ENCODE measurements around the gene XYLT1.

XYLT1 gene

DNA sequence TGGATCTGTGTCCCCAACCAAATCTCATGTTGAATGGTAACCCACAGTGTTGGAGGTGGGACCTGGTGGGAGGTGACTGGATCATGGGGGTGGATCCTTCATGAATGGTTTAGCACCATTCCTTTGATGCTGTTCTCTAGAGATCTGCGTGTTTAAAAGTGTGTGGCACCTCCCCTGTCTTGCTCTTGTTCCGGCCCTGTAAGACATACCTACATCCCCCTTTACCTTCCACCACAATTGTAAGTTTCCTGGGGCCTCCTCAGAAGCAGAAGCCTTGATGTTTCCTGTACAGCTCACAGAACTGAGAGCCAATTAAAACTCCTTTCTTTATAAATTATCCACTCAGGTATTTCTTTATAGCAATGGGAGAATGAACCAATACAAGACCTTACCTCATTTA lies 257.7 kb downstream of the XYLT1 start:
- no peak overlapping the region for H3K18ac ChIP-seq (ENCODE audit: low read length)
- H3K4me1 ChIP-seq (ENCODE audit: control insufficient read depth, low read depth, low read length): no peaks in the 10 kb centered on the region
- no peak overlapping the region for H3K4me2 ChIP-seq (ENCODE audit: low read length)
- no peak overlapping the region for H4K5ac ChIP-seq (ENCODE audit: low read length)
- DNase-seq: no peak
- no peak overlapping the region for H2AK5ac ChIP-seq (ENCODE audit: low read length)
- no peak overlapping the region for H2BK5ac ChIP-seq (ENCODE audit: low read length)
- no peak overlapping the region for H3K56ac ChIP-seq (ENCODE audit: low read length)
- H3K79me1 ChIP-seq (ENCODE audit: low read length): no peaks in the 10 kb centered on the region
- H4K8ac ChIP-seq (ENCODE audit: low read depth, low read length): no peak overlapping the region
- no peak overlapping the region for H3K4me3 ChIP-seq (ENCODE audit: low read length)
- no CpG with 5 or more reads among the region's 2 CpGs for WGBS (ENCODE audit: extremely low coverage, insufficient coverage, low lambda C conversion rate)
- H3K9ac ChIP-seq (ENCODE audit: low read length): no peak overlapping the region
- no peak overlapping the region for H2BK15ac ChIP-seq (replicated peaks; ENCODE audit: low read depth)
- H3K79me2 ChIP-seq (ENCODE audit: control insufficient read depth, insufficient read depth, low read length): no peaks in the 10 kb centered on the region
- no peaks in the 10 kb centered on the region for H3K27me3 ChIP-seq (ENCODE audit: insufficient read depth, low read length, poor library complexity)
- no peaks in the 10 kb centered on the region for H3K36me3 ChIP-seq (ENCODE audit: control insufficient read depth, insufficient read depth, low read length)
- H3K27ac ChIP-seq (ENCODE audit: low read depth, low read length): no peak overlapping the region
- no peak overlapping the region for H2BK120ac ChIP-seq (ENCODE audit: low read depth, low read length)
- H3K23ac ChIP-seq (ENCODE audit: low read length): no peak overlapping the region
- no peak overlapping the region for H3K4ac ChIP-seq (ENCODE audit: low read depth, low read length)

DNA sequence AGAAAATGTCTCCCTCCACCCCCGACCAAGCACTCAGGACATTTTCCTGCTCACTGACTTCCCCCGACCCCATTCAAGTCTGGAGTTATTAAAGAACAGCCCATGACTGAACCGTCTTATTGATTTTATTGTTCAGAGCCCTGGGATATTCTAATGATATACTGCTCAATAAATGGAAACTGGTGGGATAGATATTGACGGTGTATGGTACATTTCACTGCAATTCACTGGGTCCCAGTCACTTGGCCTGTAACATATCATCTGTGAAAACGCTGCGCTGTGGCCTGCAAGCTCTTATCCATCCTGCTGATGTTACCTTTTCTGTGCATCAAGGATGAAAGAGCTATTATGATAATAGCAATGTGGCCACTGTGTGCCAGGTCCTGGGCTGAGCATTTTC lies 258.2 kb downstream of the XYLT1 start:
- Histone ChIP-seq H3K27ac (ENCODE audit: low read depth, low read length) (no peak overlapping the region), H3K56ac (ENCODE audit: low read length) (no peak overlapping the region), H3K4ac (ENCODE audit: low read depth, low read length) (no peak overlapping the region), H3K9ac (ENCODE audit: low read length) (no peak overlapping the region), H3K4me3 (ENCODE audit: low read length) (no peak overlapping the region), H3K79me2 (ENCODE audit: control insufficient read depth, insufficient read depth, low read length) (no peaks in the 10 kb centered on the region), H3K4me2 (ENCODE audit: low read length) (no peak overlapping the region), H3K27me3 (ENCODE audit: insufficient read depth, low read length, poor library complexity) (no peaks in the 10 kb centered on the region), H2BK120ac (ENCODE audit: low read depth, low read length) (no peak overlapping the region), H4K5ac (ENCODE audit: low read length) (no peak overlapping the region), H3K4me1 (ENCODE audit: control insufficient read depth, low read depth, low read length) (no peaks in the 10 kb centered on the region), H3K23ac (ENCODE audit: low read length) (no peak overlapping the region), H2AK5ac (ENCODE audit: low read length) (no peak overlapping the region), H3K18ac (ENCODE audit: low read length) (no peak overlapping the region), H2BK5ac (ENCODE audit: low read length) (no peak overlapping the region), H3K36me3 (ENCODE audit: control insufficient read depth, insufficient read depth, low read length) (no peaks in the 10 kb centered on the region), H2BK15ac (replicated peaks; ENCODE audit: low read depth) (no peak overlapping the region), H3K79me1 (ENCODE audit: low read length) (no peaks in the 10 kb centered on the region), H4K8ac (ENCODE audit: low read depth, low read length) (no peak overlapping the region)
- no peak for DNase-seq
- WGBS (ENCODE audit: extremely low coverage, insufficient coverage, low lambda C conversion rate): no CpG with 5 or more reads among the region's 6 CpGs

DNA sequence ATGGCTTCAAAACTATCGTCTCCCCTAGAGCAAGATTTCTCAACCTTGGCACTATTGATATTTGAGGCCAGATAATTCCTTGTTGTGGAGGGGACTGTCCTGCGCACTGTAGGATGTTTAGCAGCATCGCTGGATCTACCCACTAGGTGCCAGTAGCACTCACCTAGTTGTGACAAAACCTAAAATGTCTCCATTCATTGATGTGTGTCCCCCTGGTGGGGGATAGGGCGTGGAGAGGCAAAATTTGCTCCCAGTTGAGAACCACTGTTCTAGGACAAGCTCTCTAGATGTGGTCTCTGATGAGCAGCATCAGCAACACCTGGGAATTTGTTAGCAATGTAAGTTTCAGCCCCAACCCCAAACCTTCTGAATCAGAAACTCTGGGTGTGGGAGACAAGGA lies 259.0 kb downstream of the XYLT1 start:
- H4K8ac ChIP-seq (ENCODE audit: low read depth, low read length): no peak overlapping the region
- no peak overlapping the region for H2BK5ac ChIP-seq (ENCODE audit: low read length)
- no peak overlapping the region for H3K9ac ChIP-seq (ENCODE audit: low read length)
- WGBS (ENCODE audit: extremely low coverage, insufficient coverage, low lambda C conversion rate): no CpG with 5 or more reads among the region's 4 CpGs
- H3K79me2 ChIP-seq (ENCODE audit: control insufficient read depth, insufficient read depth, low read length): no peaks in the 10 kb centered on the region
- no peak overlapping the region for H3K4me3 ChIP-seq (ENCODE audit: low read length)
- H3K27ac ChIP-seq (ENCODE audit: low read depth, low read length): no peak overlapping the region
- no peaks in the 10 kb centered on the region for H3K79me1 ChIP-seq (ENCODE audit: low read length)
- H3K4me2 ChIP-seq (ENCODE audit: low read length): no peak overlapping the region
- H4K5ac ChIP-seq (ENCODE audit: low read length): no peak overlapping the region
- no peak overlapping the region for H3K18ac ChIP-seq (ENCODE audit: low read length)
- no peak overlapping the region for H3K4ac ChIP-seq (ENCODE audit: low read depth, low read length)
- H3K4me1 ChIP-seq (ENCODE audit: control insufficient read depth, low read depth, low read length): no peaks in the 10 kb centered on the region
- no peak overlapping the region for H2BK15ac ChIP-seq (replicated peaks; ENCODE audit: low read depth)
- no peak overlapping the region for H3K23ac ChIP-seq (ENCODE audit: low read length)
- H3K36me3 ChIP-seq (ENCODE audit: control insufficient read depth, insufficient read depth, low read length): no peaks in the 10 kb centered on the region
- H3K56ac ChIP-seq (ENCODE audit: low read length): no peak overlapping the region
- H2AK5ac ChIP-seq (ENCODE audit: low read length): no peak overlapping the region
- no peak overlapping the region for H2BK120ac ChIP-seq (ENCODE audit: low read depth, low read length)
- DNase-seq: peak; percentile 87
- no peaks in the 10 kb centered on the region for H3K27me3 ChIP-seq (ENCODE audit: insufficient read depth, low read length, poor library complexity)

DNA sequence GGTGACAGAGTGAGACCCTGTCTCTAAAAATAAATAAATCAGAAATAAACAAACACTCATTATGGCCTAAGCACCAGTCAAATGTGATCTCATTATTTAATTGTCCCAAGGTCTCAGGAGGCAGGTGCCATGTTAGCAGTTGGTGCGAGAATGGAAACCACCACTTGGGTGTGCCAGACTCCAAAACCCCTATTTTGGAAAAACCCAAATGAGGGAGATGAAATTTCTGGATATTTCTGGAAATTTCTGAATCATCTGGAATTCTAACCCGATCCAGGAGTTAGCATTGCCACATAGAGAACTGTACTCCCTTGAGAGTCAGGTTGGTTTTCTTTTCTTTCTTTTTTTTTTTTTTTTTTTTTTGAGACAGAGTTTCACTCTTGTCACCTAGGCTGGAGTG lies 264.0 kb downstream of the XYLT1 start:
- WGBS (ENCODE audit: extremely low coverage, insufficient coverage, low lambda C conversion rate): no CpG with 5 or more reads among the region's 2 CpGs
- H3K79me2 ChIP-seq (ENCODE audit: control insufficient read depth, insufficient read depth, low read length): no peaks in the 10 kb centered on the region
- no peak overlapping the region for H3K18ac ChIP-seq (ENCODE audit: low read length)
- H3K4ac ChIP-seq (ENCODE audit: low read depth, low read length): no peak overlapping the region
- H3K4me2 ChIP-seq (ENCODE audit: low read length): no peak overlapping the region
- no peak for DNase-seq
- no peak overlapping the region for H3K56ac ChIP-seq (ENCODE audit: low read length)
- H2BK5ac ChIP-seq (ENCODE audit: low read length): no peak overlapping the region
- no peak overlapping the region for H3K4me3 ChIP-seq (ENCODE audit: low read length)
- H3K23ac ChIP-seq (ENCODE audit: low read length): no peak overlapping the region
- H2AK5ac ChIP-seq (ENCODE audit: low read length): no peak overlapping the region
- H2BK120ac ChIP-seq (ENCODE audit: low read depth, low read length): no peak overlapping the region
- no peak overlapping the region for H4K8ac ChIP-seq (ENCODE audit: low read depth, low read length)
- no peak overlapping the region for H4K5ac ChIP-seq (ENCODE audit: low read length)
- no peak overlapping the region for H3K27ac ChIP-seq (ENCODE audit: low read depth, low read length)
- H3K36me3 ChIP-seq (ENCODE audit: control insufficient read depth, insufficient read depth, low read length): no peaks in the 10 kb centered on the region
- no peak overlapping the region for H2BK15ac ChIP-seq (replicated peaks; ENCODE audit: low read depth)
- H3K27me3 ChIP-seq (ENCODE audit: insufficient read depth, low read length, poor library complexity): no peaks in the 10 kb centered on the region
- H3K4me1 ChIP-seq (ENCODE audit: control insufficient read depth, low read depth, low read length): no peaks in the 10 kb centered on the region
- H3K9ac ChIP-seq (ENCODE audit: low read length): no peak overlapping the region
- H3K79me1 ChIP-seq (ENCODE audit: low read length): no peaks in the 10 kb centered on the region

DNA sequence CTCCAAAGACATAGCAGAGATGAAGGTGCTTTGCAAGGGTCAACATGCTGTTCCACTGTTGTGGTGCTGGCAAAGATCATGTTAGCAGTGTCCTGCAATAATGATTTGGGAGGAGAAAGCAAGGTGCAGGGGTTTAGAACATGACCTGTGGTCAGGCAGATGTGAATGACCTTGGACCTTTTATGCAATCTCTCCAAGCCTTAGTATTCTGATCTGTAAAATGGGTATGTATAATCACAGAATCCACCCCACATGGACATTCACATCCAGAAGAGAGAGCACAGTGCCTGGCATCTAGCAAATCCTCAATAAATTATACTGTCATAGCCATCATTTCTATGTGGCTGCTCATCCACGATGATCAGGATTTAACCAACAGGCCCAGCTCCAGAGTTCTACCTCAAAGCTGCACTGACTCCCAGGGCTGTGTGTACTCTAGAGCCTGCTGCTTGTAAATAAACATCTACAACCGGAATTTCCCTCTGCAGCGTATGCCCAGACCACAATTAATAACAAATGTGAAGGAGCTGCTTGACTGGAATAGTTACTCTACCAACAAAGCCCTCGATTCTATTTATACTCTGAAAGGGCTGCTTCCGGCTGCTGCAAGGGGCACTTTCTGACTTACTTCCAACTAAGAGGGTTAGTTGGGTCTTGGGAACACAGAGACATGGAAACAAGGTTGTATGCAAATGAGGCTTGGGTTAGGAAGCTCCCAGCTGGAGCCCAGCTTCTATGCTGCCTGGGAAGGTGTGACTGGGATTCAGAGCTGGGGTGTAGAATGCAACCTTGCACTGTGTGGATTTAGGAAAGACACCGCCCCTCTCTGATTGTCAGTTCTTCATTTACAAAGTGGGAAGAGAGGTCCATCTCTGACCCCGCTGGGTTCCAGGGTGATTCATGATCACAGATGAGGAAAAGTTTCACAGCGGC lies 265.2 kb downstream of the XYLT1 start:
- no peak overlapping the region for H2BK5ac ChIP-seq (ENCODE audit: low read length)

DNA sequence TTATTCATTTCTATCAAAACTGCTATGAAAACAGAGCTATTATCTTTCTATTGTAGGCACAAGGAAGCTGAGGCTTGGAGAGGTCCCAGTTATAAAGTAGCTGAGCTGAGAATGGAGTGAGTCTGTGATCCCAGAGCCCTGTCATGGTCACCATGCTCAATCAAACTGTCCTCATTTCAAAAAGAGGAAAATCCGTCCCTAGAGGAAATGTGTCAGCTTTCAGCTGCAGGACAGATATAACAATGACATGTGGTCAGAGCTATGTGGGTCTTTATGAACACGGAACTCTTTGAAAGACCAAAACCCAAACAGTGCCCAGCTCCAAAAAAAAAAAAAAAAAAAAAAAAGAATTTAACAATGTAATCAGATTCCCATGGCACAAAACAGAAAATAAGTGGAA lies 266.1 kb downstream of the XYLT1 start:
- Histone ChIP-seq H4K8ac (ENCODE audit: low read depth, low read length) (no peak overlapping the region), H2BK120ac (ENCODE audit: low read depth, low read length) (no peak overlapping the region), H3K4ac (ENCODE audit: low read depth, low read length) (no peak overlapping the region), H3K18ac (ENCODE audit: low read length) (no peak overlapping the region), H3K79me1 (ENCODE audit: low read length) (no peaks in the 10 kb centered on the region), H3K56ac (ENCODE audit: low read length) (no peak overlapping the region), H3K36me3 (ENCODE audit: control insufficient read depth, insufficient read depth, low read length) (no peaks in the 10 kb centered on the region), H3K9ac (ENCODE audit: low read length) (no peak overlapping the region), H2BK5ac (ENCODE audit: low read length) (no peak overlapping the region), H3K23ac (ENCODE audit: low read length) (no peak overlapping the region), H2BK15ac (replicated peaks; ENCODE audit: low read depth) (no peak overlapping the region), H3K79me2 (ENCODE audit: control insufficient read depth, insufficient read depth, low read length) (no peaks in the 10 kb centered on the region), H3K4me2 (ENCODE audit: low read length) (no peak overlapping the region), H3K4me1 (ENCODE audit: control insufficient read depth, low read depth, low read length) (no peaks in the 10 kb centered on the region), H3K4me3 (ENCODE audit: low read length) (no peak overlapping the region), H3K27me3 (ENCODE audit: insufficient read depth, low read length, poor library complexity) (no peaks in the 10 kb centered on the region), H3K27ac (ENCODE audit: low read depth, low read length) (no peak overlapping the region), H2AK5ac (ENCODE audit: low read length) (no peak overlapping the region), H4K5ac (ENCODE audit: low read length) (no peak overlapping the region)
- no peak for DNase-seq
- WGBS (ENCODE audit: extremely low coverage, insufficient coverage, low lambda C conversion rate): no CpG with 5 or more reads among the region's 2 CpGs

More for the DNA sequence above, 265.2 kb downstream of the XYLT1 start:
- Histone ChIP-seq H3K9ac (ENCODE audit: low read length) (no peak overlapping the region), H2BK15ac (replicated peaks; ENCODE audit: low read depth) (no peak overlapping the region), H3K56ac (ENCODE audit: low read length) (no peak overlapping the region), H3K27me3 (ENCODE audit: insufficient read depth, low read length, poor library complexity) (no peaks in the 10 kb centered on the region), H2AK5ac (ENCODE audit: low read length) (no peak overlapping the region), H3K4me2 (ENCODE audit: low read length) (no peak overlapping the region), H3K36me3 (ENCODE audit: control insufficient read depth, insufficient read depth, low read length) (no peaks in the 10 kb centered on the region), H2BK120ac (ENCODE audit: low read depth, low read length) (no peak overlapping the region), H3K4me1 (ENCODE audit: control insufficient read depth, low read depth, low read length) (no peaks in the 10 kb centered on the region), H3K4ac (ENCODE audit: low read depth, low read length) (no peak overlapping the region), H3K79me2 (ENCODE audit: control insufficient read depth, insufficient read depth, low read length) (no peaks in the 10 kb centered on the region), H4K8ac (ENCODE audit: low read depth, low read length) (no peak overlapping the region), H4K5ac (ENCODE audit: low read length) (no peak overlapping the region), H3K23ac (ENCODE audit: low read length) (no peak overlapping the region), H3K18ac (ENCODE audit: low read length) (no peak overlapping the region), H3K79me1 (ENCODE audit: low read length) (no peaks in the 10 kb centered on the region), H3K4me3 (ENCODE audit: low read length) (no peak overlapping the region), H3K27ac (ENCODE audit: low read depth, low read length) (no peak overlapping the region)
- DNase-seq: peak; percentile 56
- no CpG with 5 or more reads among the region's 8 CpGs for WGBS (ENCODE audit: extremely low coverage, insufficient coverage, low lambda C conversion rate)
